ENCODE data around the gene EMILIN3.

EMILIN3 gene

GRCh38 chr20:41406353-41406752 lies 39.7 kb upstream of the EMILIN3 start:
- Histone ChIP-seq H3K27ac (ENCODE audit: insufficient read depth, low read length, poor library complexity, severe bottlenecking) (no peak overlapping the region), H3K27me3 (replicated peaks; ENCODE audit: control insufficient read depth, insufficient read depth, low read length, poor library complexity, severe bottlenecking) (no peaks in the 10 kb centered on the region), H3K36me3 (ENCODE audit: control insufficient read depth, insufficient read depth, low read length) (peaks cover 69% of the 10 kb centered on the region), H3K4me1 (ENCODE audit: control insufficient read depth, insufficient read depth, low read length, poor library complexity, severe bottlenecking) (peaks cover 4% of the 10 kb centered on the region), H3K4me3 (ENCODE audit: insufficient read depth, low read depth, low read length, poor library complexity, severe bottlenecking) (no peak overlapping the region), H3K9me3 (ENCODE audit: control insufficient read depth, low read length) (no peaks in the 10 kb centered on the region)
- DNase-seq: no peak

GRCh38 chr20:41405436-41405835 lies 38.8 kb upstream of the EMILIN3 start:
- Histone ChIP-seq H3K27me3 (replicated peaks; ENCODE audit: control insufficient read depth, insufficient read depth, low read length, poor library complexity, severe bottlenecking) (no peaks in the 10 kb centered on the region), H3K4me1 (ENCODE audit: control insufficient read depth, insufficient read depth, low read length, poor library complexity, severe bottlenecking) (peaks cover 4% of the 10 kb centered on the region), H3K27ac (ENCODE audit: insufficient read depth, low read length, poor library complexity, severe bottlenecking) (no peak overlapping the region), H3K4me3 (ENCODE audit: insufficient read depth, low read depth, low read length, poor library complexity, severe bottlenecking) (no peak overlapping the region), H3K9me3 (ENCODE audit: control insufficient read depth, low read length) (no peaks in the 10 kb centered on the region), H3K36me3 (ENCODE audit: control insufficient read depth, insufficient read depth, low read length) (peaks cover 60% of the 10 kb centered on the region)
- no peak for DNase-seq

GRCh38 chr20:41403604-41404003 lies 37.0 kb upstream of the EMILIN3 start:
- Histone ChIP-seq H3K9me3 (ENCODE audit: control insufficient read depth, low read length) (no peaks in the 10 kb centered on the region), H3K36me3 (ENCODE audit: control insufficient read depth, insufficient read depth, low read length) (peaks cover 43% of the 10 kb centered on the region), H3K27ac (ENCODE audit: insufficient read depth, low read length, poor library complexity, severe bottlenecking) (no peak overlapping the region), H3K4me1 (ENCODE audit: control insufficient read depth, insufficient read depth, low read length, poor library complexity, severe bottlenecking) (no peaks in the 10 kb centered on the region), H3K4me3 (ENCODE audit: insufficient read depth, low read depth, low read length, poor library complexity, severe bottlenecking) (no peak overlapping the region), H3K27me3 (replicated peaks; ENCODE audit: control insufficient read depth, insufficient read depth, low read length, poor library complexity, severe bottlenecking) (no peaks in the 10 kb centered on the region)
- DNase-seq: no peak

- H3K4me3 ChIP-seq (ENCODE audit: insufficient read depth, low read depth, low read length, poor library complexity, severe bottlenecking): no peak overlapping the region
- H3K9me3 ChIP-seq (ENCODE audit: control insufficient read depth, low read length): no peaks in the 10 kb centered on the region
Observed at GRCh38 chr20:41398408-41398807, 31.8 kb upstream of the EMILIN3 start.

GRCh38 chr20:41395667-41396664 lies 29.3 kb upstream of the EMILIN3 start:
- Histone ChIP-seq H3K27ac (ENCODE audit: insufficient read depth, low read length, poor library complexity, severe bottlenecking) (no peak overlapping the region), H3K4me1 (ENCODE audit: control insufficient read depth, insufficient read depth, low read length, poor library complexity, severe bottlenecking) (no peaks in the 10 kb centered on the region), H3K36me3 (ENCODE audit: control insufficient read depth, insufficient read depth, low read length) (no peaks in the 10 kb centered on the region), H3K27me3 (replicated peaks; ENCODE audit: control insufficient read depth, insufficient read depth, low read length, poor library complexity, severe bottlenecking) (no peaks in the 10 kb centered on the region), H3K4me3 (ENCODE audit: insufficient read depth, low read depth, low read length, poor library complexity, severe bottlenecking) (no peak overlapping the region), H3K9me3 (ENCODE audit: control insufficient read depth, low read length) (no peaks in the 10 kb centered on the region)
- DNase-seq: no peak

More at GRCh38 chr20:41398408-41398807, 31.8 kb upstream of the EMILIN3 start:
- Histone ChIP-seq H3K27ac (ENCODE audit: insufficient read depth, low read length, poor library complexity, severe bottlenecking) (no peak overlapping the region), H3K4me1 (ENCODE audit: control insufficient read depth, insufficient read depth, low read length, poor library complexity, severe bottlenecking) (no peaks in the 10 kb centered on the region), H3K27me3 (replicated peaks; ENCODE audit: control insufficient read depth, insufficient read depth, low read length, poor library complexity, severe bottlenecking) (no peaks in the 10 kb centered on the region), H3K36me3 (ENCODE audit: control insufficient read depth, insufficient read depth, low read length) (peaks cover 3% of the 10 kb centered on the region)
- DNase-seq: no peak

GRCh38 chr20:41394931-41395666 lies 28.5 kb upstream of the EMILIN3 start:
- H3K36me3 ChIP-seq (ENCODE audit: control insufficient read depth, insufficient read depth, low read length): no peaks in the 10 kb centered on the region
- H3K27me3 ChIP-seq (replicated peaks; ENCODE audit: control insufficient read depth, insufficient read depth, low read length, poor library complexity, severe bottlenecking): no peaks in the 10 kb centered on the region
- no peak for DNase-seq
- no peaks in the 10 kb centered on the region for H3K4me1 ChIP-seq (ENCODE audit: control insufficient read depth, insufficient read depth, low read length, poor library complexity, severe bottlenecking)
- no peaks in the 10 kb centered on the region for H3K9me3 ChIP-seq (ENCODE audit: control insufficient read depth, low read length)
- no peak overlapping the region for H3K27ac ChIP-seq (ENCODE audit: insufficient read depth, low read length, poor library complexity, severe bottlenecking)
- no peak overlapping the region for H3K4me3 ChIP-seq (ENCODE audit: insufficient read depth, low read depth, low read length, poor library complexity, severe bottlenecking)

GRCh38 chr20:41394081-41394480 lies 27.5 kb upstream of the EMILIN3 start:
- Histone ChIP-seq H3K9me3 (ENCODE audit: control insufficient read depth, low read length) (no peaks in the 10 kb centered on the region), H3K36me3 (ENCODE audit: control insufficient read depth, insufficient read depth, low read length) (no peaks in the 10 kb centered on the region), H3K27ac (ENCODE audit: insufficient read depth, low read length, poor library complexity, severe bottlenecking) (no peak overlapping the region), H3K4me1 (ENCODE audit: control insufficient read depth, insufficient read depth, low read length, poor library complexity, severe bottlenecking) (no peaks in the 10 kb centered on the region), H3K4me3 (ENCODE audit: insufficient read depth, low read depth, low read length, poor library complexity, severe bottlenecking) (no peak overlapping the region), H3K27me3 (replicated peaks; ENCODE audit: control insufficient read depth, insufficient read depth, low read length, poor library complexity, severe bottlenecking) (no peaks in the 10 kb centered on the region)
- no peak for DNase-seq

GRCh38 chr20:41393705-41394066 lies 27.1 kb upstream of the EMILIN3 start:
- H3K27ac ChIP-seq (ENCODE audit: insufficient read depth, low read length, poor library complexity, severe bottlenecking): no peak overlapping the region
- no peaks in the 10 kb centered on the region for H3K36me3 ChIP-seq (ENCODE audit: control insufficient read depth, insufficient read depth, low read length)
- H3K4me1 ChIP-seq (ENCODE audit: control insufficient read depth, insufficient read depth, low read length, poor library complexity, severe bottlenecking): no peaks in the 10 kb centered on the region

GRCh38 chr20:41392871-41393704 lies 26.5 kb upstream of the EMILIN3 start:
- no peaks in the 10 kb centered on the region for H3K36me3 ChIP-seq (ENCODE audit: control insufficient read depth, insufficient read depth, low read length)
- no peak overlapping the region for H3K4me3 ChIP-seq (ENCODE audit: insufficient read depth, low read depth, low read length, poor library complexity, severe bottlenecking)
- DNase-seq: no peak
- H3K27ac ChIP-seq (ENCODE audit: insufficient read depth, low read length, poor library complexity, severe bottlenecking): no peak overlapping the region
- no peaks in the 10 kb centered on the region for H3K27me3 ChIP-seq (replicated peaks; ENCODE audit: control insufficient read depth, insufficient read depth, low read length, poor library complexity, severe bottlenecking)
- no peaks in the 10 kb centered on the region for H3K4me1 ChIP-seq (ENCODE audit: control insufficient read depth, insufficient read depth, low read length, poor library complexity, severe bottlenecking)
- H3K9me3 ChIP-seq (ENCODE audit: control insufficient read depth, low read length): no peaks in the 10 kb centered on the region

More at GRCh38 chr20:41393705-41394066, 27.1 kb upstream of the EMILIN3 start:
- DNase-seq: no peak
- no peaks in the 10 kb centered on the region for H3K9me3 ChIP-seq (ENCODE audit: control insufficient read depth, low read length)
- H3K4me3 ChIP-seq (ENCODE audit: insufficient read depth, low read depth, low read length, poor library complexity, severe bottlenecking): no peak overlapping the region
- H3K27me3 ChIP-seq (replicated peaks; ENCODE audit: control insufficient read depth, insufficient read depth, low read length, poor library complexity, severe bottlenecking): no peaks in the 10 kb centered on the region

Data from effector memory CD4-positive, alpha-beta T cell (primary cell).